Femur (tissue), 1 donor: ENCODE results near the gene ILF2.
"Not testable (repeated sequence)": the region's sequence is repeated elsewhere in the genome, so short reads cannot be mapped to it uniquely, and the experiment has no call there.

ENCODE experiments used
- DNase-seq: peaks from one replicate; pipeline ENCODE4 v3.0.0-alpha.2; 2017

ILF2 gene

DNA sequence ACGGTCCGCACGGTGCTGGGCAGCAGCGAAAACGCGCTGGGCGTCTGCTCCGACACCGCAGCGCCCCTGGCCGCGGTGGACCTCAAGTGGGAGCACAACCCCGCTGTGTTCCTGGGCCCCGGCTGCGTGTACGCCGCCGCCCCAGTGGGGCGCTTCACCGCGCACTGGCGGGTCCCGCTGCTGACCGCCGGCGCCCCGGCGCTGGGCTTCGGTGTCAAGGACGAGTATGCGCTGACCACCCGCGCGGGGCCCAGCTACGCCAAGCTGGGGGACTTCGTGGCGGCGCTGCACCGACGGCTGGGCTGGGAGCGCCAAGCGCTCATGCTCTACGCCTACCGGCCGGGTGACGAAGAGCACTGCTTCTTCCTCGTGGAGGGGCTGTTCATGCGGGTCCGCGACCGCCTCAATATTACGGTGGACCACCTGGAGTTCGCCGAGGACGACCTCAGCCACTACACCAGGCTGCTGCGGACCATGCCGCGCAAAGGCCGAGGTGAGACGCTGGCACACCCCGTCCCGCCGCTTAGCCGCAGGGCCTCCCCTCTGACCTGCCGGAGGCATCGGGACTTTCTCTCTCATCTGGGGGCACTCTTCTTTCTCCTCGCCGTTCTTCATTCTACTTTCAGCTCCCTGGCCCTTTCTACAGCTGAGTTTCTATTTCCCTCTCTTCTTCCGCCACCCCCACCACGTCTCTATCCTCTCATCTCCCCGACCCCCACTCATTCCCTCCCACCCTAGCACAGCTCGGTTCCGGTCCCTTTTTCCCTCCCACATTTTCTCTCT is 8.7 kb upstream of the ILF2 start:
- DNase-seq = peak; percentile 38

DNA sequence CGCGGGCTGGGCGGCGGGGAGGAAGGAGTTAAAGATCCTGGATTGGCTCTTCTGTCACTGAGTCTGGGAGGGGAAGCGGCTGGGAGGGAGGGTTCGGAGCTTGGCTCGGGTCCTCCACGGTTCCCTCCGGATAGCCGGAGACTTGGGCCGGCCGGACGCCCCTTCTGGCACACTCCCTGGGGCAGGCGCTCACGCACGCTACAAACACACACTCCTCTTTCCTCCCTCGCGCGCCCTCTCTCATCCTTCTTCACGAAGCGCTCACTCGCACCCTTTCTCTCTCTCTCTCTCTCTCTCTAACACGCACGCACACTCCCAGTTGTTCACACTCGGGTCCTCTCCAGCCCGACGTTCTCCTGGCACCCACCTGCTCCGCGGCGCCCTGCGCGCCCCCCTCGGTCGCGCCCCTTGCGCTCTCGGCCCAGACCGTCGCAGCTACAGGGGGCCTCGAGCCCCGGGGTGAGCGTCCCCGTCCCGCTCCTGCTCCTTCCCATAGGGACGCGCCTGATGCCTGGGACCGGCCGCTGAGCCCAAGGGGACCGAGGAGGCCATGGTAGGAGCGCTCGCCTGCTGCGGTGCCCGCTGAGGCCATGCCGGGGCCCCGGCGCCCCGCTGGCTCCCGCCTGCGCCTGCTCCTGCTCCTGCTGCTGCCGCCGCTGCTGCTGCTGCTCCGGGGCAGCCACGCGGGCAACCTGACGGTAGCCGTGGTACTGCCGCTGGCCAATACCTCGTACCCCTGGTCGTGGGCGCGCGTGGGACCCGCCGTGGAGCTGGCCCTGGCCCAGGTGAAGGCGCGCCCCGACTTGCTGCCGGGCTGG is 7.9 kb upstream of the ILF2 start, which contains the start of gene NPR1:
TSS of gene NPR1 (plus strand) at position 170 of the 818 bp plus-strand sequence. CDS start at position 591, 421 bp downstream.
- DNase-seq = peak; percentile 67

DNA sequence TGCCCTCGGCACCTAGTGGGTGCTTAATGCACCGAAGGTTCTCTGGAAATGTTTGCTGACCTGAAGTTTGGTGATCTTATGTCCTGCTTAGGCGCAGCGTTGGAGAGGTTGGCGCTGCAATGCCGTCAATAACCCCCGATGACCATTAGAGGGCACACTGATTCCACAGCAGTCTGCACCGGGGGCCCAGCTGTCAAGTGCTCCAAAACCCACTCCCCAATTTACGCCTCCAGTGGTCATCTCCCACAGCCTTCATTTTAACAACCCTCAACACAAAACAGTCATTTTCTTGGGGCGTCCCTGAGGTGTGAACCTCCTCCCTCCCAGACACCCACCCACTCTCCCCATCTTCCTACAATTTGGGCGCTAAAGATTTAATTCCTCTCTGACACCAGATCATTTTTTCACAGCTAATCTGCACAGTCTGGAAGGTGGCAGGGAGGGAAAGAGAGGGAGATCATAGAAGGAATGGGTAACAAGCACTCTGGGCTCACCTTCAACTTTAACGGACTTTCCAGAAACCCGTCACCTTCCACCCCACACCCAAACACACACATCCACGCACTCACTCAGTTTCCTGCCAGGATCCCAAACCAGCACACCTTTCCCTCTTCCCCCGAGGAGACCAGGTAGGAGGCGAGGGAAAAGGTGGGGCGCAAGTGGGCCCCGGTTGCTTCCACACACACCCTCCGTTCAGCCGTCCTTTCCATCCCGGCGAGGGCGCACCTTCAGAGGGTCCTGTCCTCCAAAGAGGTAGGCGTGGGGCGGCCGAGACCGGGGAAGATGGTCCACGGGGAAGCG is 7.1 kb upstream of the ILF2 start:
- DNase-seq = peak; percentile 58

DNA sequence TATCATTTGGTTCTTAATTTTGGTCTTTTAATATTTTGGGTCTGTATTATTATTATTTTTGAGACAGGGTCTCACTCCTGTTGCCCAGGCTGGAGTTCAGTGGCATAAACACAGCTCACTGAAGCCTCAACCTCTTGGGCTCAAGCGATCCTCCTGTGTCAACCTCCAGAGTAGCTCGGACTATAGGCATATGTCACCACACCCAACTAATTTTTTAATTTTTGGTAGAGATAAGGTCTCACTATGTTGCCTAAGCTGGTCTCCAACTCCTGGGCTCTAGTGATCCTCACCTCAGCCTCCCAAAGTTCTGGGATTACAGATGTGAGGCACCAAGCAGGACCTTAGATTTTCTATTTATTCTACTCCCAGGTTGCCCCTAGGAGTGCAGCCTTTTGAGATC is 2.7 kb upstream of the ILF2 start:
- no peak for DNase-seq

DNA sequence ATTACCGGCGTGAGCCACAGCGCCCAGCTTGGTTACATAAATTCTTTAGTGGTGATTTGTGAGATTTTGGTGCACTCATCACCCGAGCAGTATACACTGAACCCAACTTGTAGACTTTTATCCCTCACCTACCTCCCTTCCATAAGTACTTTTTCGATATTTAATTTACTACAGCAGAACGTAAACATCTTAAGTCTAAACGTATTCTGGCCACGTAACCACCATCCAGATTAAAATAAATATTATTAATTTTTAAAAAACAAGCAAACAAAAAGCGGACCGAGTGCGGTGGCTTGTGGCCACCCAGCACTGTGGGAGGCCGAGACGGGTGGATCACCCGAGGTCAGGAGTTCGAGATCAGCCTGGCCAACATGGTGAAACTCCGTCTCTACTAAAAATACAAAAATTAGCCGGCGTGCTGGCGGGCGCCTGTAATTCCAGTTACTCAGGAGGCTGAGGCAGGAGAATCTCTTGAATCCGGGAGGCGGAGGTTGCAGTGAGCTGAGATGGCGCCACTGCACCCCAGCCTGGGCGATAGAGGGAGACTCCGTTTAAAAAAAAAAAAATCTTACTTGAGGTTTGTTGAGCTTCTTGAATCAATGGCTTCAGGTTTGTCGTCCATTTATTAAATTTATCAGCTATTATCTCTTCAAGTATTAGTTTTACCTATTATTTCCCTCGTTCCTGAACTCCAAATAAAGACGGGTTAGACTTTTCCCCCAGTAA is 998 bp upstream of the ILF2 start:
- peak; percentile 44 for DNase-seq

DNA sequence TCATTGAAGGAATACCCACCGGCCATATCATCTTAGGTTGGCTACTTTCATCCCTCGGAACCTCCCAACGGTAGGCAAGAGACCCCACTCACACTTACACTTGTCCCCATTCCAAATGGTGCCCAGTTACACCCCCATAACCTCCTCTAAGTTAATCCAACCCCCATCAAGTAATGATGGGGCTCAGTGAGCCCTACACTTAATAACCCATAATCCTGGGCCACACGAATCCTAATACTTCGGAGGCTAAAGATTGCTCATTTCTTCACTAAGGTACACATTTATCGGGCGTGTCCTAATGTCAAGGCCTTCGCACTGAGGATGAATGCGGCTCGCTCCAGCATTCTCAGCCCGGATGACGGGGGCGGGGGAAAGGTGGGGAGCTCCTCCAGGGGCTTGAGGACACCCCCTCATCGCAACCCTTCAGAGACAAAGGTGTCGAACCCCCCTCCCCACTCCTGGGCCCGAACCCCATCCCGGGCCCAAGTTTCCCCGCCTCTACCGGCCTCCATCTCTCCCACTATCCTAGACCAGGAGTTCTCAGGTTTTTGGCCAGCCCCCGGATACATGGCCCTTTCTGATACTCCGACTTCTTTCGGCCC is 435 bp downstream of the ILF2 start:
- DNase-seq = no peak

DNA sequence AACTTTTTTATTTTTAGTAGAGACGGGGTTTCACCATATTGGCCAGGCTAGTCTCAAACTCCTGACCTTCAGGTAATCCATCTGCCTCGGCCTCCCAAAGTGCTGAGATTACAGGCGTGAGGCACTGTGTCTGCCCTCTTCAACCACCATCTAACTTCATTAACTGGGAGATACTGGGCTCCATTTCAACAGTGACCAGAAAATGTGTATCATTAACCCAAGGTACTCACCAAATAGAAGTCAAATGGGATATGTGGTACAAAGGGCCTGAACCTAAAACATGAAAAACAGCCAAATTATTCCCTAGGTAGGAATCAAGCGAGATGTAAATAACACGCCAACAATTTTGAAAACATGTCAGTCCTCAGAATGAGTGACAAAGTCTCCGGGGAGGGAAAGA is 1.2 kb downstream of the ILF2 start:
- no peak for DNase-seq

DNA sequence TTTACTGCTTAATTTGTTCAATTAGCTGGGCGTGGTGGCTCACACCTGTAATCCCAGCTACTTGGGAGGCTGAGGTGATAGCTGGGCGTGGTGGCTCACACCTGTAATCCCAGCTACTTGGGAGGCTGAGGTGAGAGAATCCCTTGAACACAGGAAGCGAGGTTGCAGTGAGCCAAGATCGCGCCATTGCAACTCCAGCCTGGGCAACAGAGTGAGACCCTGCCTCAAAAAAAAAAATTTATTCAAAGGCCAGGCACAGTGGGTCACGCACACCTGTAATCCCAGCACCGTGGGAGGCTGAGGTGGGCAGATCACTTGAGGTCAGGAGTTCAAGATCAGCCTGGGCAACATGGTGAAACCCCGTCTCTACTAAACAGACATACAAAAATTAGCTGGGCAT is 2.1 kb downstream of the ILF2 start:
- not testable (repeated sequence) for DNase-seq

DNA sequence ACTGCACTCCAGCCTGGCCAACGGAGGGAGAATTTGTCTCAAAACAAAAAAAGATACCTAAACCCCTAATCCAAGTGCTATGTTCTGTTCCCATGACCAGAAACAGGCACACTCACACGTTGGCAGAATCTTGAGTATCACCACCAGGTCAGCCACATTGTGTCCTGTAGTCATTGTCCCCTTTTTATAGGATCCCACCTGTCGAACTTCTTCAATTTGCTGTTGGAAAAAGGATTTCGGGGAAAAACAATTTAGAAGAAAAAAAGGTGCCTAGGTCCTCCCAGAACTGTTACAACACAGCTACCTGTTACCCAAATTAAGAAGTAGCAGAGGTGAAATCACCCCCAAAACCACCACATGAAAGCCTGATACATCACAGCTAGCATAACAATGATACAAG is 3.4 kb downstream of the ILF2 start:
- no peak for DNase-seq

DNA sequence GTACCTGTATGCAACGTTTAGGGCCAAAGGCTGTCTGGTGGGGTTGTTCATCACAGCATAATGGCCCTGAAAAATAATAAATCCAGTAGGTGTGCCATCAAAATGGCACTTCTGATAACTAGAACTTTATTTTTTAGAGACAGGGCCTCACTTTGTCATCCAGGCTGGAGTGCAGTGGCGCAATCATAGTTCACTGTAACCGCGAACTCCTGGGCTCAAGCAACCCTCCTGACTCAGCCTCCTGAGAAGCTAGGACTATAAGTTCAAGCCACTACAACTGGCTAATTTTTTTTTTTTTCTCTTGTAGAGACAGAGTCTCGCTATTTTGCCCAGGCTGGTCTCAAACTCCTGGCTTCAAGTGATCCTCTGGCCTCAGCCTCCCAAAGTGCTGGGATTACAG is 7.6 kb downstream of the ILF2 start:
- no peak for DNase-seq

DNA sequence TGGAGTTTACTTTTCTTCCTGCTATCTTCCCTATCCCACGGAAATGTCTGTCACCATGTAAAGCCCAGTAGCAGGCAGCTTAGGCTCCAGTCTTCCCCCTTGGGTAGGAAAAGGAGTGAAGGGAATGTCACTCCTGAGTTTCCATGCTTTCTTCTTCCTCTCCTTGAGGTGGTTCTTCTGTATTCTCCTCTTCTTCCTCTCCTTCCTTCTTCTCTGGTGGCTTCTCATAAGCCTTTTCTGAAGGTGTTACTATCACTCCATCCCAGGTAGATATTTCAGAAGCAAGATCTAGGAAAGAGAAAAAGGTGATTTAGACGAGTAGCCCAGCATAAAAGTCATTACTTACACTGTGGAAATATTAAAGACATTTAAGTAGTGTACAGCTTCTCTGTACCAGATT is 8.5 kb downstream of the ILF2 start:
- no peak for DNase-seq

DNA sequence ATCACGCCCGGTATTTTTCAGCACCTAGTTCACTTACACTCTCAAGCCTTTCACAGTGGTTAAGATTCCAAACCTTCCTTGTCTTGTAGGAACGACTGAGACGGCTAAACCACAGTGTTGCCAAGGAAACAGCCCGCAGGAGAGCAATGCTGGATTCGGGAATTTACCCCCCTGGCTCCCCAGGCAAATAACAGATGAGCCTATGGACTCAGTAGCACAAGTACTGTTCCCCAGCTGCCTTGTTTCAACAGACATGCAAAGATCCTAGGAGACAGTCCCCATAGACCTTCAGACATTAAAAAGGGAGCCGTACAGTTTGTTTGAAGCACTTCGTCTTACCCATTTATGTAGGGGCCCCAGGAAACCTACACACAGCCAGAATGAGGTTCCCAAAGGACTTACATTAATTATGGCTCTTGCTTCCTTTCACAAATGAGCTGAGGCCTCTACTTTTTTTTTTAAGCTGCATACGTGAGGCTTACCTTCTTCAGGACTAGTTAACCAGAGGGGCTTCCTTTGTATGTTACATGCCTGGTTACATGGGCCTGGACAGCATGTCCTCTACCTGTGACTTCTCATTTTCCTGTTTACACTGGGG is 9.6 kb downstream of the ILF2 start:
- DNase-seq = no peak

DNA sequence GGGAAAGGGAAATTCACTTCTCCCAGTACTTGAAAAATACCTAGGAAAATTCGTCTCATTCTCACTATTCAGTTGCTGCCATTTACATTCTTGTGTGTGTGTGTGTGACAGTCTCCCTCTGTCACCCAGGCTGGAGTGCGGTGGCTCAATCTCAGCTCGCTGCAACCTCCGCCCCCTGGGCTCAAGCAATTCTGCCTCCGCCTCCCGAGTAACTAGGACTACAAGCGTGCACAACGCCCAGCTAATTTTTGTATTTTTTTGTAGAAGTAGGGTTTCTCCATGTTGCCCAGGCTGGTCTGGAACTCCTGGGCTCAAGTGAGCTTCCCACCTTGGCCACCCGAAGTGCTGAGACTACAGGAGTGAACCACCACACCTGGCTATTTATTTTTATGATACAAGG is 11.1 kb downstream of the ILF2 start:
- no peak for DNase-seq

DNA sequence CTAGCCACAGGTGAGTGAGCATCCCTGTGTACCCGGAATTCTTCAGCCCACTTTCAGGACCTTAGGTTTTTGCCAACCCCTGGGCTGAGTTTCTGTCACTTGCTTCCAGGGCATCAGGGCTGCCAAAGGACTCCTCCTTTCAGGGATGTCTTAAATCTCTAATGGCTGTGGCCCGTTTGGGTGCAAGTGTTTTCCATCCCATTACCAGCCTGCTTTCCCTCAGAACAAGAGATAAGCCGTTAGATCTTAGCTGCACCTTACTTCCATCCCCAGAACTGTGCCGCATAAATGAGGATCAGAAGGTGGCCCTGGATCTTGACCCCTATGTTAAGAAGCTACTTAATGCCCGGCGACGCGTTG is 11.6 kb downstream of the ILF2 start:
- DNase-seq = no peak

DNA sequence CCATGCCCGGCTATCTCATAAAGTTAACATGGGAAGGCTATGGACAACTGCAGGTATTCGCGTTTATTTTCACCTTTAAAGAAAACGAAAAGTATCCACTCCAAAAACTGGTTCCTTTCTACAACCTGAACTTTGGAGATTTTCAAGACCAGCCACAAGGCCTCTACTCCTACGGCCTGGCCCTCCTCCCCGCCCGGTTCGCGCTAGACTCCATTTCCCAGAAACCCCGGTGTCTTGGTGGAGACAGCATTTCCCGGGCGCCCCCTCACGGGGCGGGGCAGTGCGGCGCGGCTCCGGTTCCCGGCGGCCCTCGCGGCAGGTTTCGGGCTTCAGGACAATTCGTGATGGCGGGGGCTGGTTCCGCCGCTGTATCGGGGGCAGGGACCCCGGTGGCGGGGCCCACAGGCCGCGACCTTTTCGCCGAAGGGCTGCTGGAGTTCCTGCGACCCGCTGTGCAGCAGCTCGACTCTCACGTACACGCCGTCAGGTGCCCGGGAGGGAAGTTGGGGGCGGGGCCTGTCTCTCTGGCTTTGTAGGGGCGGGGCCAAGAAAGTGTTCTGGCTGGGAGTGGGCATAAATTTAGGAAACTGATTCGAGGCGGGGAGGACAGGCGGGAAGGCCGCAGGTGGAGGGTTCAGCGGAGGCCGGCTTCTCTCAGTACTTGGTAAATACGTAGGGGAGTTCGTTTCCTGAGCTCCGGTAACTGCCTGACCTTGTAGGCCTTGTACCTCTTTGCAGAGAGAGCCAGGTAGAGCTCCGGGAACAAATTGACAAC is 12.2 kb downstream of the ILF2 start, which contains the start of gene SNAPIN:
TSS of gene SNAPIN (plus strand) at position 304 of the 775 bp plus-strand sequence. CDS start at position 345, 41 bp downstream.
- DNase-seq = peak; percentile 96

DNA sequence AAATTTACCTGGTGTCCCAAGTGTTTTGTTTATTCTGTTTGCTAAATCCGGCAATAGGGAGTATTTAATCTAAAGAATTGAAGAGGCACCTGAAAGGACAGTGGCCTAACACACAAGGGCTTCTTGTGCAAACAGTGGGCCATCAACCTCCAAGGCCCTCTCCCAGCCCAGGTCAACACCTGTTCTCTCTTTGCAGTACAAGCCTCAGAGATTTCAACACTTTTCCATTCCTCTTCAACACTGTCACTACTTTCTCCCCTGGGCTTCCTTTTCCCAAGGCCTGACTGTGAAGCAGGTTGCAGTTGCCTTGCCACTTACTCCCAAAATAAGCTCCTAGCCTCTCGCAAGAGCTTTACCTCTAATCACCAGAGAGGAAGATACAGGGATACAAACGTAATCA is 15.5 kb downstream of the ILF2 start:
- no peak for DNase-seq

DNA sequence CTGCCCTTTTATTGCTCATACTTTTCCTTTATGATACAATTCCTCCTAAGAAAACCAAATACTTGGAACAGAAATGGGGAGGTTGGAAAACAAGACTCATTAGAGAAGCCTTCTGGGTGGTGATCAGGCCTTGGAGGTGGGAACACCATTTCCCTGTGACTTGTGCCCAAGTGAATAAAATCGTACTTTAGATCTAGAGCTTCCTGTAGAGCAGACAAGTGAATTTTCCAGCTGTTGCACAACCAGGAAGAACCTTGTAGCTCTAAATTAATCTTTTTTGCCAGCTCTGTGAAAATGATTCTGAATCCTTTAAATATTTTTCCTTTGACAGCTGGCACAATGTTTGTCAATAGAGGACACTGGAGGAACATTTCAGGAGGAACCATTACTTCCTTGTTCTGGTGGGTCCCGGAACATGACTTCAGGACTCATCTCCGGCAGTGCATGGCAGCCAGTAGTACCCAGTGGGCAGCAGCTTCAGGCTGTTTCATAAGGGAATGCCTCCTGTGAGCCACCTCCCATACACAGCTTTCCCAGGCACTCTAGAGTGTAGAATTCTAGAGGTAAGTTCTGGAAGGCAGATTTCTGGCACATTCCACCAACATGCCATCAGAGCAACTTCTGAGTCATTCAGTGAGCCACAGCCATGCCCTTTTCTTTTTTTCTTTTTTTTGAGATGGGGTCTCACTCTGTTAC is 17.8 kb downstream of the ILF2 start:
- no peak for DNase-seq

DNA sequence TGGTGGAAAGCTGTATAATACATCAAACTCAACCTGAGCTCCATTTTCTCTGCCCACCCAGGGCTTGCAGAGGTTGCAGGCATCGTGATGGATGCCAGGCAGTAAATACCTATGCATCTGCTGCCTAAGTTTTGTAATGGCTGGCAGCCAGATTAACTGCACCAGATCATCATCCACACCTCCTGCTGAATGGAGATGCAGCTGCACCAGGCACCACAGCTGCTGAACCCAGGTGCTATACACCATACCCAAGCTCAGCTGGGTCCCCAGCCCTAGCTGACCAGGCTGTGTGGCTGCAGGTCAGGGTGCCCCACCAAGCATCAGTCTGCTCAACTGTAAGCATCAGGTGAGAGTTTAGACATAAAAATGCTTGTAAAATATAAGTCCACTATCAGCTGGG is 19.0 kb downstream of the ILF2 start:
- no peak for DNase-seq

DNA sequence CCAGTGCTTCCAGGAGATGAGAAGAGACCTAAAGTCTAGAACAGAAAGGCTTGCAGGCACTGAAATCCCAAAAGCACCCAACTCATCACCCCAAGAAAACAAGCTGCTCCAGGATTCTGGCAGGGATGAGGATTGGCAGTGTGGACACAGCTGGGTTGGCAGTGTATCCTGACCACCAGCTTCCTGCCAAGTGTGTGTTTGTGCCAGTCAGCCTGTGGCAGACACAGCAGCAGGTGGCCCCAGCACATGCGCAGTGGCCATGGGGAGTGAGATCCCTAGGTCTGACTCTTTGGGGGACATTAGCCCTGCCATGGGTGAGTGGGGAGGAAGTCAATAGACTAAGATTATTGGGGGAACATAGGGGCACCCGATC is 20.9 kb downstream of the ILF2 start:
- DNase-seq = peak; percentile 78

DNA sequence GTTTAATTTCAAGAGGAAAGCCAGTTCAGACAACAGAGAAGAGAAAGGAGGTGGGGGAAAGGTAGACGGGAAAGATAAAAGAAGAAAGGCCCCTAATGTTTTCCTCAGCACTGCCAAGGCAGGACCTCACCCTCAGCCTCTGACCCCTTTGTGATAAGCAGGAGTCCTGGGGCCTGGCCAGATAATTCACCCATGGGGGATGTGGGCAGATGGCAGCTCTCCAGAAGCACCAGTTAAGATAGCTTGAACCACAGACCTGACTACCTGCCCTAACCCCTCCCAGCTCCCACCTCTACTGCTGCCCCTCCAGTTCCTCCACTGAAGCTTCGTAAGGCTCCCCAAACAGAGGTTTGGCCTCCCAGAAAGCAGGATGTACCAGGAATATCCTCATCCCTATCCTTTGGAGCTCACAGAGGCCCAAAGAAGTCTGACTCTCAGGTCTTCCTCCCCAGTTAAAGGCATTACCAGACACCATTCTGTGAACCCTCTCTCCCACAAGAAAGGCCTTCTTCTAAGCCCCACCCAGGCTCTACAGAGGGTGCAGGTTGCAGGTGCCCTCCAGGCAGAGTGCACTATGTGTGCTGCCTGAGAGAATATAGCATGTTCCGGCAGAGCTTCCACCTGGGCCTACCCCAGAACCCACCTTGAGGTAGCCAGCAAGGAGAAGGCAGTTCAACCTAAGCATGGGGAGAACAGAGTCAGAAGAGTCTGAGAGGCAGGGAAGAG is 21.5 kb downstream of the ILF2 start:
- no peak for DNase-seq
